ENCODE measurements around the gene CYP27B1.

DNA sequence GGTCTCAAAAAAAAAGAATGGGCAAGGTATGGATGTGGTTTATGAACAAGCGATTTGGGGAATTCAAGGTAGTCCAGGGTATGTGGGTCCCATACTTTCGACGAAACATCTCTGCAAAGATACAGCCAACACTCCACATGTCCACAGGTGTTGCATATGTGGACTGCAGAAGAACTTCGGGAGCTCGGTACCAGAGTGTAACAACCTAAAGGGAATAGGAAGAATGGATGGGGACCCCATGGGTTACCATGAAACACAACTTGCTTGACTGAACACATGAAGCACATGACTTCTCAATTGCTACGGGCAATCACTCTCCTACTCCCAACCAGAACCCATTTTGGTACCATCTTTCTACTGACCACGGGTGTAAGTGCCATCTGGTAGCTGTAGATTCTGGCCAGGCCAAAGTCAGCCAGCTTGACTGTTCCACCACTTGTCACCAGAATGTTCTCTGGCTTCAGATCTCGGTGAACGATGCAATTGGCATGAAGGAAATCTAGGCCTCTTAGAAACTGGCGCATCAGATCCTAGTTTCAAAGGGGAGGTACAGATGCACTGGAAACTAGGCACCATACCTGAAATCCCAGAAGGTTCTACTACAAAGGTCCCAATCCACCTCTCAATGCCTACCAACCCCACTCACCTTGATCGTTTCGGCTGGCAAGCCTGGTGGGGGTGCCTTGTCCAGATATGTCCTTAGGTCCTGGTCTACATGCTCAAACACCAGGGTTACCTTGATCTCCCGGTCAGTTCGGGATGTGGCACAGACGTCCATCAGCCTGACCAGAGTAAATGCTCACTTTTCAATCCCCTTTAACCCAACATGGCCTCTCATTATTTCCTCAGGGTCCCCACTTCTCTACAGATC, 16.1 kb downstream of the CYP27B1 start:
- TF ChIP-seq, protein P1, sequence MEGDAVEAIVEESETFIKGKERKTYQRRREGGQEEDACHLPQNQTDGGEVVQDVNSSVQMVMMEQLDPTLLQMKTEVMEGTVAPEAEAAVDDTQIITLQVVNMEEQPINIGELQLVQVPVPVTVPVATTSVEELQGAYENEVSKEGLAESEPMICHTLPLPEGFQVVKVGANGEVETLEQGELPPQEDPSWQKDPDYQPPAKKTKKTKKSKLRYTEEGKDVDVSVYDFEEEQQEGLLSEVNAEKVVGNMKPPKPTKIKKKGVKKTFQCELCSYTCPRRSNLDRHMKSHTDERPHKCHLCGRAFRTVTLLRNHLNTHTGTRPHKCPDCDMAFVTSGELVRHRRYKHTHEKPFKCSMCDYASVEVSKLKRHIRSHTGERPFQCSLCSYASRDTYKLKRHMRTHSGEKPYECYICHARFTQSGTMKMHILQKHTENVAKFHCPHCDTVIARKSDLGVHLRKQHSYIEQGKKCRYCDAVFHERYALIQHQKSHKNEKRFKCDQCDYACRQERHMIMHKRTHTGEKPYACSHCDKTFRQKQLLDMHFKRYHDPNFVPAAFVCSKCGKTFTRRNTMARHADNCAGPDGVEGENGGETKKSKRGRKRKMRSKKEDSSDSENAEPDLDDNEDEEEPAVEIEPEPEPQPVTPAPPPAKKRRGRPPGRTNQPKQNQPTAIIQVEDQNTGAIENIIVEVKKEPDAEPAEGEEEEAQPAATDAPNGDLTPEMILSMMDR (IDR thresholded peaks at IDR 0.05), result no peak
- TF ChIP-seq POLR2A (IDR thresholded peaks at IDR 0.05), result no peak
